HG03469 (cell line): ENCODE data around the gene LEKR1.

Experiments used
- ATAC-seq: cut with Tn5 transposase; IDR thresholded peaks from one replicate; pipeline ENCODE4 v1.9.1; 2021; ENCODE audit warnings: mild to moderate bottlenecking, moderate library complexity, moderate number of reproducible peaks; ENCODE audit not compliant: unreplicated experiment

LEKR1 gene

GRCh38 chr3:156973954-156974353 lies 147.8 kb downstream of the LEKR1 start:
- no peak for ATAC-seq

- no peak for ATAC-seq
Measured at GRCh38 chr3:156974931-156975330, 148.8 kb downstream of the LEKR1 start.

- ATAC-seq = no peak
Measured at GRCh38 chr3:156975721-156976120, 149.6 kb downstream of the LEKR1 start.

DNA sequence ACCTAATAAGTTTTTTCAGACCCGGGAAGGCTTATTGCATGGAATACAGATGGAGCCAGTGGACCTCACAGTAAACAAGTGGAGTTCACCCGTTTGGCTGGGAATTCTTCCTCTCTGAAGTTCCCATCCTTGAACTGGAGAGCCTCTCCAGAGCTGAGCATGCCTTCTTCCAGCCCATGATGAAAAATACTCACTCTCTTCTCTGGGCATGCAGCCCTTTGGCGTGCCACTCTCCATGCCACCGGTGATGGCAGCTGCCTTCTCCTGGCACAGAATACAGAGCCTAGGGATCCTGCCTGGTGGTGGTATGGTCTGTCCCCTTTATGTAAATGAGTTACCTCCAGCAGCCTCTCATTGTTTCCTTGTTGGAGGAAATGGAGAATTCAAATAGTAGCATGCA lies 150.8 kb downstream of the LEKR1 start:
- no peak for ATAC-seq

- peak; percentile 92 for ATAC-seq
Measured at GRCh38 chr3:156978481-156978961, 152.4 kb downstream of the LEKR1 start.

- no peak for ATAC-seq
Measured at GRCh38 chr3:156981005-156981404, 154.9 kb downstream of the LEKR1 start.

- ATAC-seq = no peak
Measured at GRCh38 chr3:156983559-156983958, 157.4 kb downstream of the LEKR1 start.

DNA sequence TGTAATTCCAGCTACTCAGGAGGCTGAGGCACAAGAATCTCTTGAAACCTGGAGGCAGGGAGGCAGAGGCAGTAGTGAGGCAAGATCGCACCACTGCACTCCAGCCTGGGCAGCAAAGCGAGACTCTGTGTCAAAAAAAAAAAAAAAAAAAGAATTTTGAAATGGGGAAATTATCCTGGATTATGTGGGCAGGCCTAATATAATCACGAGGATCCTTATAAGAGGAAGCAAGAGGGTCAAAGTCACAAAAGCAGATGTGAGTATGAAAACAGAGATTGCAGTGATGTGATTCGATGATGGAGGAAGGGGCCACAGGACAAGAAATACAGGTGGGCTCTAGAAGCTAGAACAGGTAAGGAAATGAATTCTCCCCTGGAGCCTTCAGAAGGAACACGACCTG lies 159.6 kb downstream of the LEKR1 start:
- no peak for ATAC-seq

DNA sequence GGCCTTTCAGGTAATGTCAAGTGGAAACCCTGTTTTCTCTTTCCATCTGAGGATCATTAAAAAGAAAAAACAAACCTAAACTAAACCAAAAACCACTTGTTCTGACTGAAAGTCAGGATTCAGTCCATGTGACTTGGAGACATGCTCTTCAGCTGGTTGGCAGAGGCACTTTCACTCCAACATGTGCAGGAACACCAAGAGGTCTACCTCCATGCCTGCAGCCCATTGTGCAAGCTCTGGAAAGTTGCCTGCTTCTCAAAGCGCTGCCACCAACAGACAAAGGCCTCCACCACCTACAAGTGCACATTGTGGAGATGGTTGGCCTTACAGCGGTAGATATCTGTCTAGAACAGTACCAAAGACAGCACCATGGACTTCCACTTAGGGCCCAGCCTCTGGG lies 161.8 kb downstream of the LEKR1 start:
- ATAC-seq = no peak

DNA sequence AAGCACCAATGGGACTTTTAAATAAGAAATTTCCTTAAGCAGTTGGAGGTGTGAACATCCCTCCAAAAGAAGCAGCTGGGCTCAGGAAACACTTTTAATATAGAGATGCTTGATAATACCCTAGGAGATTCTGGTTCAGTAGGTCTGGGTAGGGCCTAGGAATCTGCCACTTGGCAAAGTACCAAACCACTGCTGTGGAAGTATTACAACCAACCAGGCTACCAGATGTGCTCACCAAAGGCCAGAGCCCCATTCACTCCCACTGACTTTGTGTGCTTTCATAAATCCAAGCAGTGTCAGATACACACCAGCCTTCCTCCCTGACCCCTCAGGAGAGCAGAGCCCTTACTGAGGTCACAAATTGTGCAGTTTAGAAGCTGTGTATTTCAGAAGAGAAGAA lies 171.2 kb downstream of the LEKR1 start:
- no peak for ATAC-seq

DNA sequence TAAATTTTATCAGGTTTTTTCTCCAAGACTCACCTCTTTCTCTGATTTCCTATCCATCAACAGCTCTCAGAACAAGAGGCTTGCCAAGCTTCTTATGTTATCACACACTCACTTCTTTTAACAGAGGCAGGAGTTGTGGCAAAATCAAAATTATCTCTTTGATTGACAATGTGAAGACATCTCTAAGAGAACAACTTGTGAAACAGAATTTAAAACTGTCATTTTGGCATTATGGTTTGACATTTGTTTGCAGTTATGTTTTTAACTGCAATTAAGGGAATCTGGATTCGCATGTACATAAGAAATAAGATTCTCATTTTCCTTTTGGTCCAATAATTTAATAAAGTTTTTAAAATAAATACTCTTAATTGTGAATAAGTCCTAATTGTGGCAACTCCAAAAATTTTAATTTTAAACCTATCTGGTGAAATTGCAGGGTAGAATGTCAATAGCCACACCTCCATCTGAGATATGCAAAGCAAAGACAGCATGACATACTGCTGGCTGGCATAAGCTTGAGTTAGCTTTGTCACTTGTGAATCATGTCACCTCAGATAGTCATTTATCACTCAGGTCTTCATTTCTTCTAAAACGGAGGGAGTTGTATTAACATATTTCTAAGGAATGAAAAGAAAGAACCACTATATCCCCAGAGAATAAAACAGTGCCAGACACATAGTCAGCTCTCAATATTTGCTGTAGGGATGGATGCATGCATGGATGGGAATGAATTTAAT lies 175.2 kb downstream of the LEKR1 start:
- no peak for ATAC-seq

GRCh38 chr3:157021679-157022078 lies 195.5 kb downstream of the LEKR1 start:
- no peak for ATAC-seq

DNA sequence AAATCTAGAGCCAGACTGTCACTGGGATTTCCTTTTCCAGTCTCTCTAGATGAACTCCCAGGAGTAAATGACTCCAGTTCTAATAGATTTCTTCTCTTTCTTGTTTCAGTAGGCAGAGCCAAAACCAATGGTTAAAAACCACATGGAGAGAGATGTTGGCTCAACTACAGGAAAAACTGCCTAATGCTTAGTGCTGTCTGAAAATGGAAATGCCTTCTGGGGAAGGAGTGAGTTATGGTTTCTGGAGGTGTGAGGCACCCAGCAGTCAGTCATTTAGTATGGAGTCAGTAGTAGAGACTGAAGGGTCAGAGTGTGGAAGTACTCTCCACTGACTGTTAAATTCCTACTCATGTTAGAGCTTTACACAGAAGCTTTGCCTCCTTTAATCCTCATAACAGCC lies 197.1 kb downstream of the LEKR1 start:
- ATAC-seq = no peak

DNA sequence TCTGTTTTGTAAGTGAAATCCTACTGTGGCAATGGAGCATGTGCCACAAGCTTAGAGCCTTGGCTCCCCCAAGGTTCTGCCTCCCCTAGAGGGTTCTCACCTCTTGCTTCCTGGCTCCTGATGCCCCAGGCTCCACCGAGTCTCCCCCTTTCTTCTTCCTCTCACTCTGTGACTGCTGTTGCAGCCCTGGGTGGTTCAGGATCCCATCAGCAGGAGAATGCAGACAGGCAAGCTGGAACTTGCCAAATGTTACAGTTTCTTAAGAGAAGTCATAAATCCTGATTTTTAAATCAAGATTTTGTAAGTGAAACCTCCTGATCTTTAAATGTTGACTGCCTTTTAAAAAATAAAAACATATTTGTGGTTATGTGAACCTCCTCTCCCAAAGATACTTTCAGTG lies 199.9 kb downstream of the LEKR1 start:
- ATAC-seq = no peak

DNA sequence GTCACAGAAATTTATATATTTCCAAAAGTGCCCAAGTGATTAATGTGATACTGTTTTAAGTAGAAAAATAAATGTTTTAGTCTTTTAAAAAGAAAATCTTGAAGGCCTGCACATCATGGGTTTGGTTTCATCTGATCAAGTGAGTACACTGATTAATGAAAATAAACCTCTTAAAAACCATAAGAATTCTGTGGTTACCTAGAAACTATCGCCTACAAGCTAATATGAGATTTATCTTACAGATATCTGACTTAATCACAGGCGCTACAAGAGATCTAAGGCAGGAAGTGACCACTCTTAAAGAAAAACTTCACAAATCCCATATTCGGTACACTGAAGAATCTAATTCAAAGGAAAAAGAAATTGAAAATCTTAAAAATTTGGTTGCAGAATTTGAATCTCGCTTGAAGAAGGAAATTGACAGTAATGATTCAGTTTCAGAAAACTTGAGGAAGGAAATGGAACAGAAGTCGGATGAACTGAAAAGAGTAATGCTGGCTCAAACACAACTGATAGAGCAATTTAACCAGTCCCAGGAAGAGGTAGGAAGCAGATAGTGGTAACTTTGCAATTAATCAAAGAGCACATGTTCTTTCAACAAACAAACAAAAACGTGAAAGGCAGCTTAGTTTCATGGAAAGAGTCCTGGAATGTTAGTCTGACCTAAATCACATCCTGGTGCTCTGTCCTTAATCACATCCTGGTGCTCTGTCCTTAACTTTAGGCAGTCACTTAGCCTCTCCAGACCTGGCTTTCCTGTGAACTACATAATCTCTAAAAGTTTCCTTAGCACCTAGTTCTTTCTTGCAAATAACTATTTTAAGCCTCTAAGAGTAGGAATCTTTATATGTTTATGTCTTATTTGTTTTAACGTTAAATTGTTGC lies 201.9 kb downstream of the LEKR1 start:
- no peak for ATAC-seq

- no peak for ATAC-seq
Measured at GRCh38 chr3:157029365-157029790, 203.2 kb downstream of the LEKR1 start.

DNA sequence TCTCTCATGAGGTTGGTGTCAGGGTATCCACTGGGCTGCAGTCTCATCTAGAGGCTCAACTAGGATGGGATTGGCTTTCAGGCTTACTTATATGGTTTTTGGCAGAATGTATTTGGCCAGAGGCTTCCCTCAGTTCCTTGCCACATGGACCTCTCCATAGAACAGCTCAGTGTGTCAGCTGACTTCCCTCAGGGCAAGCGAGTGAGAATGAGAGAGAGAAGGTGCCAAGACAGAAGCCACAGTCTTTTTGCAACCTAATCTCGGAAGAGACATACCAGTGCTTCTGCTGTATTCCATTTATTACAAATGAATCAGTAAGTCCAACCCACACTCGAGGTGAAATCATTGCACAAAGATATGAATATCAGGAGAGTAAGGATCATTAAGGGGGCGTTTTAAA lies 204.6 kb downstream of the LEKR1 start:
- no peak for ATAC-seq

DNA sequence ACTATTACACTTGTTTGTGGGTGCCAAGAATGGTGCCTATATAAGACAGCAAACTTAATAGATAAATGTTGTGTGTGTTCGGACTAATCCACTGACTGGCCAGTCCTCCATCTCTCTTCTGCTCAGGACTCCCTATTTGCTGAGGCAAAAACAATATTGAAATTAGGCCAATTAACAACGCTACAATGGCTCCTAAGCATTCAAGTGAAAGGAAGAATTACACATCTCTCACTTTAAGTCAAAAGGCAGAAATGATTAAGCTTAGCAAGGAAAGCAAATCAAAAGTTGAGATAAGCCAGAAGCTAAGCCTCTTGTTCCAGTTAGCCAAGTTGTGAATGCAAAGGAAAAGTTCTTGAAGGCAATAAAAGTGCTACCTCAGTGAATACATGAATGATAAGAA lies 206.8 kb downstream of the LEKR1 start:
- ATAC-seq = no peak

GRCh38 chr3:157040456-157040855 lies 214.3 kb downstream of the LEKR1 start:
- ATAC-seq = no peak

GRCh38 chr3:157042226-157042625 lies 216.1 kb downstream of the LEKR1 start:
- ATAC-seq = no peak

DNA sequence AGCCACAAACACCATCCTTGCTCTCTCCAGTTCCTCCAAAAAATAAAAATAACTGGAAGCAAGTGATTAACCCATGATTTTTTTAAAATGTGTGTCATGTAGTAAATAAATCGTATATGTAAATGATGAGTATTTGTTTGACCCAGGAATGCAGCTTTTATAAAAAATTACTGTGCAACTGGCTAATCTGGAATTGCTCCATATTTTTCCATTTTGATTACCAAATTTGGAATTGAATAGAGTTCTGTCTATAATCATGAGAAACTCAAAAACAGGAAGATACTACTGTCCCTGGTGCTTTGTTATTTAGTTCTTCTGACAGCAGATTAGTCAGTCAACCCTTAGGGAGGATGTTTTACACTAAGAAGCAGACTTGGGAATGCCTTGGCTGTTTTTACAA lies 217.6 kb downstream of the LEKR1 start:
- no peak for ATAC-seq

DNA sequence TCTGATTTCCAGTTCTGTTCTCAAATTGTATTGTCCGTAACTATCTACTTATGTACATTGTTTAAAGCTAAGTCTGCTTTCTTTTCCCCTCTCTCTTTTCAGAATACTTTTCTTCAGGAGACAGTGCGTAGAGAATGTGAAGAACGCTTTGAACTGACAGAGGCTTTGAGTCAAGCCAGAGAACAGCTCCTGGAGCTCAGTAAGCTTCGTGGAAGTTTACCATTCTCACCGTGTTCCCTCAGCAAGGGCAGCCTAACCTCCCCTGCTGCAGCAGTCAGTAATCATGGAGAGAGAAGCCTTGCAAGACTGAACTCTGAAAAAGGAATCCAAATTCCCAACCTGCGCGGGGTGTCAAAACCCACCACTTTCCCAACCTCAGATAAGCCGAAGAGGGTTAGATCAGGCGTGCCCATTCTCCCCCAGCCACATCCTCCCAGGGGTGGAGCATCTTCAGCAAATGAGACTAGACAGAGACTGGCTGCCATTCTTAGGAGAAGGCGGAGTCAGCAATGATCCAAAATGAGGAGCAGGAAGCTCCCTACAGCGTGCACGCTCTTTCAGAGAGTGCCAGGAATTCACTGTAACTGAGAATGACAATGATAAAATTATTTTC lies 219.2 kb downstream of the LEKR1 start:
- no peak for ATAC-seq
